Stimulated activated CD8-positive, alpha-beta memory T cell treated with anti-CD3 and anti-CD28 coated beads, Interleukin-12 subunit alpha, Interleukin-12 subunit beta, amount 100 ng/mL, for 24 hours (primary cell): ENCODE results near the gene SLC16A7.

Experiments
- DNase-seq: peaks from one replicate; pipeline ENCODE4 v3.0.0-alpha.2; 2020; ENCODE audit errors: extremely low read depth

SLC16A7 gene

DNA sequence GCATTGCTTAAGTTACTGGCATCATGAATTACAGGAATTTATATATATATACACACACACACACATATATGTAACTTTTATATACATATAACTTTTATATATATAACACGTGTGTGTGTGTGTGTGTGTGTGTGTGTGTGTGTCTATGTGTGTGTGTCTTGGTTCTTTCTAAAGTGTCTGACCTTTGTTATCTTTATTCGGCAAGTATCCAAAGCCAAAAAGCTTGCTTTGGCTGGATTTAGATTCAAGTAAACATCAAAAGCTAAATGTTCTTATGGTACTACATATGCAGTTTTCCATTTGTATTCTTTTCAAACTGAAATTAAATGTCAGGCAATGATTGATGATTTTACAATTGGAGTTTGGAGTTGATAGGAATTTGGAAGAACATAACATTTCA, 69.9 kb downstream of the SLC16A7 start:
- no peak for DNase-seq

GRCh38 chr12:59668674-59669073, 72.8 kb downstream of the SLC16A7 start:
- DNase-seq, result no peak

GRCh38 chr12:59672273-59672672, 76.4 kb downstream of the SLC16A7 start:
- DNase-seq, result no peak

GRCh38 chr12:59675461-59675860, 79.6 kb downstream of the SLC16A7 start:
- no peak for DNase-seq

DNA sequence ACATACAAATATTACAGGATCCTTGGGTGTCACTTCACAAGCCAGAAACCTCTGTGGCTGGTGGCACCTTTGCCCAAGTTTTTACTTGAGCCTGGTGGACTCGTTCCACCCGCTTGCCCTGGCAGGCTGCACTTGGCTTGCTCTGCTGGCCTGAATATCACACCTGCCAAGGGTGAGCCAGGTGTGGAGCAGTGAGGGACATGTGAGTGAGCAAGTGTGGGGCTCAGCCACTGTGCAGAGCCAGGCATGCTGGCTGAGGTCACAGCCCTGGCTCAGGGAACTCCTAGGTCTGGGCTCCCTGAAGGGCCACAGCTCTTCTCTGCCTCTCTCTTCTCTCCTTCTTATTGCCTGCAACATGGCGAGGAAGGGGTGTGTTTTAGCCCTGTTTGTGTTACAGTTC, 82.0 kb downstream of the SLC16A7 start:
- DNase-seq, result no peak

DNA sequence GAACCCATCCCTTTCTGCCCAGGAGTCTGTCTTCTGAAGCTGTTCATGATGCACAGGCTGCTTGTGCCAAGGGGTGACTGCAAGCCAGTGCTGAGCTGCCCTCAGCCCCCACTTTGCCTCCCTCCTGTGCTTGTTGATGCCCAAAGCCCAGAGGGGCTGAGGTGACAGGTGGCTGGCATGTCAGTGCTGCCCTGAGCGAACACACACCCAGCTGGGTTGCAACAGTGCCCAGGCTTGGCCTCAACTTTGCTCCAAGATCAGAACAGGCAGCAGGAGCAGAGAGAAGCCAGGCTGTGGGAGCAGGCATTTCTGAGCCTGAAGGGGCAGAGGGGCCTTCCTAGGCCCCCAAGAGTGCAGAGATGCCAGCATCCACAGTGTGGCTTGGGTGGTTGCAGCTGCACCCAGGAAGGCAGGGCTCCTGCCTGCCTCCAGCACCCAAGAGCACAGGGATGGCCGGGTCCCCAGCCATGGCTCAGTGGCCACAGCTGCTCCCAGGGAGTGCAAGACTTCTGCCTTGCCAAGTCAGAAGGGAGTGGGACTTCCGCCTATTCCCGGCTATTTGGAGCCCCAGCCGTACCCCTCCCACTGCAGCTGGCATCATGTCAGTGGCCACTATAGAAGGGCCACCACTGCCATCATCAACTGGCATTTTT, 83.1 kb downstream of the SLC16A7 start:
- no peak for DNase-seq

GRCh38 chr12:59689776-59690175, 93.9 kb downstream of the SLC16A7 start:
- DNase-seq, result no peak

DNA sequence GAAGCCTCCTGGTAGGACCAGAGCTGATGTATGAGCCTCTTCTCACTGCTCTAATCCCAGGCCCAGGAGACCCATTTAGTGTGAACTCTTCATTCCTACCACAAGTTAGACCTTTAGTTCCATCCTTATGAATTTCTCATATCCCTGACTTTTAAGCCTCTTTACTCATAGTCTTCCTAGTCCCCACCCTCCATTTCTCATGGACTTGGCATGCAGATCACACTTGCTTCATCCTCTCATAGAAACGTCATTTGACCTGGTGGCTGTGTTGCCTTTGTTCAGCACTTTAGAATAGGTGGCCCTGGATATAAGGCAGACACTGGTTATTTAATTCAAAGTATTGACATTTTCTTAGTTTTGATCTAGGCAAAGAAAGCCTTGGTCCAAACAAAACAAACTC, 99.5 kb downstream of the SLC16A7 start:
- no peak for DNase-seq

DNA sequence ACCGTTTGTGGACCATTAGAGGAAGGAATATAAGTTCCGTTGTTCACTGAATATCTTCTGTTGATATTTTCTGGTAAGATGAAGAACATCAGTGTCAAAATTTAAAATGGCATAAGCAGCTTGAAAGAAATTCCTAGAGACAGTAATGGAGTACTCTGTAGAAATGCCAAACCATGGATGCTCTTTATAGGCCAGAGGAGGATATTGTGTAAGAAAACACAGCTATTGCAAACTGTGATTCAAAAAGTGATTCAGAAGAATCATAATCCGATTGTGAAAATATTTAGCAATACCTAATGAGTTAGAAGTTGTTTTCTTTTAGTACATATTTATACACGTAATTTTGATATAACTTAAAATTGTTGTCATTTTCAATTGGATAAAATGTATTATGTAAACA, 102.8 kb downstream of the SLC16A7 start:
- DNase-seq, result no peak

DNA sequence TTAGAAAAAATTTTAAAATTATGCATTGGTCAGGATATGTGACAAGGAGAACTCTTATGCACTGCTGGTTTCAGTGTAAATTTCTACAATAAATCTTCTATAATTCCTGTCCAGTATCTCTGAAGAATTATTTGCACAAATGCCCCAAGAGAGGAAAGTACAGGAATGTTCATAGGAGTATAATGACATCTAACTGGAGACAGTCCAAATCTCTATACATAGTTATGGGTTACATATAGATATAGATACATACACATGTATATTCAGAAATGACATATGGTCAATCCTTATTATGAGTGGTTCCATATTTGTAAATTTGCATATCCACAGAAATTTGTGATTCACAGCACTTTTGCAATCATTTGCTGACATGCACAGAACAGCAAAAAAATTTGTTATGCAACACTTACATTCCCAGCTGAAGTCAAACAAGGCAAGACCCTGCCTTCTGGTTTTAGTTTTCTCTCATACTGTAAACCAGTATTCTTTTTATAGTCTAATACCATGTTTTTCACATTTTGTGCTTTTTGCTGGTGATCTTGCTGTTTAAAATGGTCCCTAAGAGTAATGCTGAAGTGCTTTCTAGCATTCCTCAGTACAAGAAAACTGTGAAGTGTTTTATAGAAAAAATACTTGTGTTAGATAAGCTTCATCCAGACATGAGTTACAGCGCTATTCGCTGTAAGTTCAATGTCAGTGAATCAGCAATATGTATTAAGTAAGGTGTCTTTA, 103.8 kb downstream of the SLC16A7 start:
- no peak for DNase-seq

DNA sequence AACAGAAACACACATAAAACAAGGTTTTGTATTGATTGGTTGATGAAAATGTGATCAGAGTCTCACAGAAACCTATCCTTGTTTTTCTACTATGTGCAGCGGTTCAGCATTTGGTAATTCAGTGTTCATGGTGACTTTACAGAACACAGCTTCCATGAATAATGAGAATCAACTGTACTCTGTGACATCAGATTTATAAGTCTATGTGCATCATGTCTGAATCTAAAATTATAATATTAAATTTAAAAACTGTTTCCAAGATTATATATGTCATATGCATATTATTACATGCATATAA, 104.3 kb downstream of the SLC16A7 start:
- no peak for DNase-seq

DNA sequence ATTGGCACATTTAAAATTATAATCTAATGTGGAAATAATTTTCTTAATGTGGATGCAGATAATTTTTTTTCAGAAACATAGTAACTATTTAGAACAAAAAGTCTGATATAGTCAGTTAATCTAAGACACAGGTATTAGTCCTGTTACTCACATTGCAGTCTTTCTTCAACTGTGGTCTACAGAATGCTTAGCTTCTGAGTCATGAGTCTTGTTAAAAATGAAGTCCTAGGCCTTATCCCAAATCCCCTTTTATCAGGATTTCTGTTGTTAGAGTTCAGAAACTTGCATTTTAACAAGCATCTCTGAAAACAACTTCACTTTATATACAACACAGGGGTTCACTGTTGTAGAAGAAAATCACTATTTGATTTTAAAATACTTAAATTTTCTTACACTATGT, 112.2 kb downstream of the SLC16A7 start:
- DNase-seq, result no peak

DNA sequence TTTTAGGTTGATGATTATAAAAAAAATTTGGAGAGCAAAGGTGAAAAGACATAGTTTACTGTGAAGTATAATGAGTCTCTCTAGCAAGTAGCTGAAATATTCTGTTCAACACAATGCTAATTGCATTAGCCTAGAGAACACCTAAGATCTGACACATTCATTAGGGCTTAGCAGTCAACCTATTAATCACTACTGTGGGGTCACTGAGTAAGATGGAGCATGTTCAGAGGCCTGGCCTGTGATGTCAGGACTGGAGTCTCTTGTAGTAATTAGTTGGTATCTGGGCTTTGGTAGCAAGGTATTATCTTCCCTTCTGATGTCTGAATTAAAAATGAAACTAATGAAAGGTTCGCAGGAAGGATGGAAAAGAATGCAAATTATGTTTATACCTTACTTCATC, 112.7 kb downstream of the SLC16A7 start:
- no peak for DNase-seq

DNA sequence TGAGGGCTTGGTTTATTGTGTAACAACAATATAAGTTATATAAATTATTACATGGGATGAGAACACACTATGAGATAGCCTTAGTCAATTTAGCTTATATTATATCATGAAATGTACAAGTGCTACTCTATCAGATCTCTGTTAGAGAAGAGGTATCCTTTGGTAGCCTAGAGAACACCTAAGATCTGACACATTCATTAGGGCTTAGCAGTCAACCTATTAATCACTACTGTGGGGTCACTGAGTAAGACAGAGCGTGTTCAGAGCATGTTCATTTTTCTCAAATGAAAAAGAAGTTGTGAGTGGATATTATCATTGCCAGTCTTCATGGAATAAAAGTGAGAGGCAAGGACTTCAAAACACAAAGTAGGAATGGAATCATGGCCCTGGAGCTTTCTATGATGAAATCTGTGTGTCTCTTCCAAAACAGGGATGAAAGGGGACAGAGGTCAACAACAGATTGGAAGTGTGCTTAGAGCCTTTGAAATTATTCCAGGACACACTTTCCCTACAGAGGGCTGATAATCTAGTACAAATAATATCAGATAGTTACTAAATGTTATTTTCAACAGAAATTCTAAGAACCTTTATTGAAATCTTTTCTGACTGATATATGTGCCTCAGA, 114.3 kb downstream of the SLC16A7 start:
- DNase-seq, result no peak

GRCh38 chr12:59710964-59711363, 115.1 kb downstream of the SLC16A7 start:
- DNase-seq, result no peak

- DNase-seq, result no peak
Observed at GRCh38 chr12:59715434-59715833, 119.6 kb downstream of the SLC16A7 start.

- DNase-seq, result no peak
Observed at GRCh38 chr12:59716043-59716442, 120.2 kb downstream of the SLC16A7 start.

DNA sequence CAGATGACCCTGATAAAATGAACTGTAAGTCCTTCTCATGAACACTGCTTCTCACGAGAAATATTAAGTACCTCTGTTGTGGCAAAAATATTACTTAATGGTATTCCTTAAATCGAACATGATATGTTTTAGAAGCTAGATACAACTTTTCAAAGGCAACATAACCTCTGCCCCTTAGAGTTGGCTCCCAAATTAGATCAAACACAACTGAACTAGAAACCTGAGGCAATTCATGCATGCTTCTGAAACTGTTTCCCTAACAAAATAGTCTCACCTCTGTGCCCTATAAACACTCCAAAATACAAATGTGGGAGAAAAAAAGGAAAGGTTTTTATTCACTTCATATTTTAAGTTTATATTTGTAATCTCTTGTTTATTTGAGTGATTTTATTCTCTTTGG, 121.6 kb downstream of the SLC16A7 start:
- no peak for DNase-seq

GRCh38 chr12:59719701-59720100, 123.9 kb downstream of the SLC16A7 start:
- no peak for DNase-seq

DNA sequence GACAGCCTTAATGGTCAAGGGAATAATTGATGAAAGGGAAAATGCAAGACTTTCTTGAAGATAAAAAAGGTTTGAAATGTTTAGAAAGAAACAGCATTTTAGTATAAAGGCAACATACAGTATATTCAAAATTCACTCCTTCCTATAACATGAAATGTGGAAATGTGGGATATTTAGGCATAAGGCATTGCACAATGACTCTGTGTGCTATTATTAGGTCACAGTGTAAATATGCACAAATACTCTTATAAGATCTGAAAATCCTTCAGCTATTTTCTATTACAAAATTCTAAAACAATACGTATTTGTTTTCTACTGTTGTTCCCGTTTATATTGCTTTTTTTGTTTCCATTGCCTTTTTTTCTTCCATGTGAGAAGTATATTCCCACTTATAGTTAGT, 127.7 kb downstream of the SLC16A7 start:
- no peak for DNase-seq

GRCh38 chr12:59724011-59724695, 128.3 kb downstream of the SLC16A7 start:
- DNase-seq, result no peak

DNA sequence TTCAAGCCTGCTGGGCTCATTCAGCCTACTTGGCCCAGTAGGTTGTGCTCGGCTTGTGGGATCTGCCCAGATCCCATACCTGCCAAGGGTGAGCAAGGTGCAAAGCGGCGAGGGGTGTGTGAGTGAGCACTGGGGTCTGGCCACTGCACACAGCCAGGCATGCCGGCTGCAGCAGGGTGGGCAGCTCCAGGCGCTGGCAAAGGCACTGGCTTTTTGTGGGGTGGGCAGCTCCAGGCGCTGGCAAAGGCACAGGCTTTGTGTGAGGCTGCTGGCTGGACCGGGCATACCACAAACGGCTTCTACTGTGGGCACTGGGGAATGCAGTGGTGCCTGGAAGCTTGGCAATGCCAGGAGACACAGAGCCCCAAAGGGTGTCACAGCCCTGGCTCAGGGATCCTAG, 137.4 kb downstream of the SLC16A7 start:
- no peak for DNase-seq

GRCh38 chr12:59734371-59734770, 138.5 kb downstream of the SLC16A7 start:
- no peak for DNase-seq
